Type B pancreatic cell (in vitro differentiated cells): ENCODE results near the gene WNT11. TPM values are rescaled to one million over a fixed set of nuclear protein-coding genes. Genes with fewer than 3 reads are reported as not detected.

Experiments used
- DNase-seq: peaks from one replicate; pipeline ENCODE4 v3.0.0; 2021; ENCODE audit warnings: mixed read lengths; ENCODE audit not compliant: unreplicated experiment; ENCODE audit errors: extremely low spot score
- H3K27ac Mint-ChIP-seq: 2 replicates; pipeline ENCODE4 v1.8.0; 2021; ENCODE audit warnings: mild to moderate bottlenecking, mixed read lengths
- H3K27me3 Mint-ChIP-seq: 2 replicates; pipeline ENCODE4 v1.8.0; 2021; ENCODE audit warnings: mixed read lengths
- H3K36me3 Mint-ChIP-seq: 2 replicates; pipeline ENCODE4 v1.8.0; 2021; ENCODE audit warnings: mixed read lengths
- H3K4me1 Mint-ChIP-seq: one replicate; pipeline ENCODE4 v1.8.0; 2021; ENCODE audit warnings: mixed read lengths; ENCODE audit not compliant: unreplicated experiment
- H3K4me3 Mint-ChIP-seq: 2 replicates; pipeline ENCODE4 v1.8.0; 2021; ENCODE audit warnings: mild to moderate bottlenecking, mixed read lengths
- H3K9me3 Mint-ChIP-seq: 2 replicates; pipeline ENCODE4 v1.8.0; 2021; ENCODE audit warnings: mixed read lengths
- total RNA-seq: library from RNA; stranded (reverse); gene quantifications from 2 replicates; pipeline ENCODE4 v1.2.1, GENCODE V29; 2021; ENCODE audit warnings: low replicate concordance
- TF ChIP-seq, protein P1 (sequence below): fragments of 200-600 bp; sonication (generic); conservative IDR thresholded peaks from 2 replicates; pipeline ENCODE4 v1.5.0; 2021; ENCODE audit warnings: antibody characterized with exemption, mild to moderate bottlenecking

WNT11 gene
- total RNA-seq, 1 donor from 2014 or later = 18.2 TPM

DNA sequence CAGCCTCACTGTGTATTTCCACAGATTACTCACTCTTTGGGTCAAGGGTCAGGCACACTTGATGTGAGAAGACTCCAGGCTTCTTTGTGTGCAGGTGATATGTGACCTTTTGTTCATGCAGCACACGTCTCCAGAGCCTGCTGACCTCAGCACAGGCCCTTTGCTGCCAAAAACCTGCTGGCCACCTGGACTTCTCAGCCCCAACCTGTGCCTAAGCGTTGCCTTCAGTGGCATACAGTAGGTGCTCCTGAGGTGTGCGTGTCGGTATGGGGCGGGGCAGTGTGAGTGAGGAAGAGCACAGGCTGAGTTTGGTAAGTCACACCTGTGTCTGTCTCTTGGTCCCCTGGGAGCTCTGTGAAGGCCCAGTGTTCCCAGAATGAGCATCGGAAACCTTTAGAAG, 58.1 kb downstream of the WNT11 start:
- Mint-ChIP-seq H3K9me3 (no peaks in the 10 kb centered on the region), H3K4me1 (peaks cover 23% of the 10 kb centered on the region), H3K27ac (no peak overlapping the region), H3K4me3 (no peak overlapping the region), H3K36me3 (peaks cover 5% of the 10 kb centered on the region), H3K27me3 (peaks cover 10% of the 10 kb centered on the region)
- DNase-seq = no peak
- TF ChIP-seq, protein P1, sequence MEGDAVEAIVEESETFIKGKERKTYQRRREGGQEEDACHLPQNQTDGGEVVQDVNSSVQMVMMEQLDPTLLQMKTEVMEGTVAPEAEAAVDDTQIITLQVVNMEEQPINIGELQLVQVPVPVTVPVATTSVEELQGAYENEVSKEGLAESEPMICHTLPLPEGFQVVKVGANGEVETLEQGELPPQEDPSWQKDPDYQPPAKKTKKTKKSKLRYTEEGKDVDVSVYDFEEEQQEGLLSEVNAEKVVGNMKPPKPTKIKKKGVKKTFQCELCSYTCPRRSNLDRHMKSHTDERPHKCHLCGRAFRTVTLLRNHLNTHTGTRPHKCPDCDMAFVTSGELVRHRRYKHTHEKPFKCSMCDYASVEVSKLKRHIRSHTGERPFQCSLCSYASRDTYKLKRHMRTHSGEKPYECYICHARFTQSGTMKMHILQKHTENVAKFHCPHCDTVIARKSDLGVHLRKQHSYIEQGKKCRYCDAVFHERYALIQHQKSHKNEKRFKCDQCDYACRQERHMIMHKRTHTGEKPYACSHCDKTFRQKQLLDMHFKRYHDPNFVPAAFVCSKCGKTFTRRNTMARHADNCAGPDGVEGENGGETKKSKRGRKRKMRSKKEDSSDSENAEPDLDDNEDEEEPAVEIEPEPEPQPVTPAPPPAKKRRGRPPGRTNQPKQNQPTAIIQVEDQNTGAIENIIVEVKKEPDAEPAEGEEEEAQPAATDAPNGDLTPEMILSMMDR = no peak

DNA sequence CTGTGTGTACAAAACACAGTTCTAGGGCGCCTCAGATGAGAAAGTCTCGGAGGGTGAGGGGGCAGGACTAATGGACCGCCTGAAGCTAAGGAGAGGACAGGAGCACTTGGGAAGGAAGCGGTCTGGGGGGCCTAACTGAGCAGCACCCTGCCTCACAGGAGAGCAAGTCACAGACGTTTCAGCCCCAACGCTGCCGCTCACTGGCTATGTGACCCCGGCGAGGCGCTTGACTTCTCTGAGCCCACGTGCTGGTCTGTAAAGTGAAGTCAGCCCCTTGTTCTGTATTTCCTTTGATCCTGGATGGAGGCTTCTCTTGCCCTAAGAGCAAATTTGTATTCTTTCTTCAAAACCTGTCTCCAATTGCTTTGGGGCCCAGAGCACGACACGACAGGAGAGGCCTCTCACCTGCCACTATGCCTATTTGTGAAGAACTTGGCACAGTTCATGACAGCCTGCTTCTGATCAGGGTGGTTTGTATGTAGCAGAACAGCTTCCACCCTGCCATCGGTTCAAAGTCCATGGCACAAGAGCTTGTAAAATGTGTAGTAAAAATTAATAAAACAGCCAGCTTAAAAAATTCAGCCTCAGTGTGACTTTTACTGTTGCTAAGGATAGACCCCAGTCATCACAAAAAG, 59.1 kb downstream of the WNT11 start:
- Mint-ChIP-seq H3K9me3 (no peaks in the 10 kb centered on the region), H3K27me3 (peaks cover 9% of the 10 kb centered on the region), H3K4me1 (peaks cover 13% of the 10 kb centered on the region), H3K4me3 (no peak overlapping the region), H3K36me3 (peaks cover 12% of the 10 kb centered on the region), H3K27ac (no peak overlapping the region)
- DNase-seq = no peak
- TF ChIP-seq, protein P1 = no peak

DNA sequence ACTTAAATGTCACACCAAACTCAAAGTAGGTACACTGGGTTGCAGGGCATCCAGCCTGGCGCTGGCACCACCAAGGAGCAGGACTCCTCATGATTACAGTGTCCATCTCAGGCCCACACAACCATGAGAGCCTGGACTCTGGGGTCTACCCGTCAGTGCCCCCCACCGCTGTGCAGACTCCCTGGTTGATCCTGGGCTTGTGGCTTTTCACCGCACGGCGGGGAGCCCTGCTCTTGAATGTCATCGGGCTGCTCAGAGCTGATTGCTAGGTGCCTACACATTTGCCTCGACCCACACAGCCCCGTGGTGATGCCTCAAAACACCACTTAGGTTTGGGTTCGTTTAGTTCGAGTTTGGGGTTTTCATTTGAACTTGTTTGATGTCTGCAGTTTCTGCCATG, 63.0 kb downstream of the WNT11 start:
- no peaks in the 10 kb centered on the region for H3K9me3 Mint-ChIP-seq
- DNase-seq = no peak
- H3K27ac Mint-ChIP-seq = no peak overlapping the region
- TF ChIP-seq, protein P1 = no peak
- peaks cover 23% of the 10 kb centered on the region for H3K36me3 Mint-ChIP-seq
- peaks cover 10% of the 10 kb centered on the region for H3K4me1 Mint-ChIP-seq
- H3K4me3 Mint-ChIP-seq = no peak overlapping the region
- no peaks in the 10 kb centered on the region for H3K27me3 Mint-ChIP-seq

DNA sequence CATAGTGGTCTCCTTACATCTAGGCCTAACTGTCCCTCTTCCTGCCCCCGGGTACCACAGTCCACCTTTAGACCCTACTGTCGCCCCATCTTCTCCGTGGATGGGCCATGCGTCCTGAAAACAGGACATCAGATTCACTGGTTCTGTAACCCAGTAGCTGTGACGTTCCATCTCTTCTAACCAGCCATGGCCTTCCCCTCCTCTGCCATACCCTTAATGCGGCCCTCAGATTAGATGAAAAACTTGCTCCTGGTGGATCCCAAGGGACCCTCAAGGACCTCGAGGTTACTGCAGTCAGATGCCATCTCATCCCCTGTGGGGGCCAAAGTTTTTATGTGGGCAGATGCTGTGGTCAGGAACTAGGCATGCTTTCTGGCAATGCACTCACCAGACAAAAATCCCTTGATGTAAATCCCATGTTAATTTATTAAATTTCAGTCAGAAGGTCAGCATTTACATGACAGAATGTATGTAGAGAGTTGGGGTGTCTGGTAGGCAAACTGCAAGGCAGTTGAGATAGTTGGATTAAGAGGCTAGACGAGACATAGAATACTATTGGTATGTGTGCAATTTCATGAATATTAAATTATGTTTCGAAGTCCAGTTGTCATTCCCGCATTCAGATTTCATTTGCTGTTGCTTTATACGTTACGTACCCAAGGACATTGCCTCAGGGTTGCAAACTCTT, 64.3 kb downstream of the WNT11 start:
- no peak for DNase-seq
- Mint-ChIP-seq H3K4me1 (peaks cover 10% of the 10 kb centered on the region), H3K27me3 (no peaks in the 10 kb centered on the region), H3K27ac (no peak overlapping the region), H3K36me3 (peaks cover 23% of the 10 kb centered on the region), H3K9me3 (no peaks in the 10 kb centered on the region), H3K4me3 (no peak overlapping the region)
- TF ChIP-seq, protein P1 = no peak

DNA sequence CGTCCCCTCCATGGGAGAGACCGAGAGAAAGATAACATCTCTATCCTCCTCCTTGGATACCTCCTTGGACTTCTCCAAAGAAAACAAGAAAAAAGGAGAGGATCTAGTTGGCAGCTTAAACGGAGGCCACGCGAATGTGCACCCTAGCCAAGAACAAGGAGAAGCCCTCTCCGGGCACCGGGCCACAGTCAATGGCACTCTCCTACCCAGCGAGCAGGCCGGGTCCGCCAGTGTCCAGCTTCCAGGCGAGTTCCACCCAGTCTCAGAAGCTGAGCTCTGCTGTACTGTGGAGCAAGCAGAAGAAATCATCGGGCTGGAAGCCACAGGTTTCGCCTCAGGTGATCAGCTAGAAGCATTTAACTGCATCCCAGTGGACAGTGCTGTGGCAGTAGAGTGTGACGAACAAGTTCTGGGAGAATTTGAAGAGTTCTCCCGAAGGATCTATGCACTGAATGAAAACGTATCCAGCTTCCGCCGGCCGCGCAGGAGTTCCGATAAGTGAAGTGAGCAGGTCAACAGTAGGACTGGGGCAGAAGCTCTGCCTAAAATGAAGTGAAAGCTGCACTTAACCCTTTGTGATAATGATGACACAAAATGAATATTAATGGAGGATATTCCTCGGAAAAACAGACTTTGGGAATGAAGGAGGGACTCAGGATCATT, 65.3 kb downstream of the WNT11 start:
- Mint-ChIP-seq H3K4me1 (peaks cover 10% of the 10 kb centered on the region), H3K27ac (no peak overlapping the region), H3K36me3 (peaks cover 23% of the 10 kb centered on the region), H3K27me3 (no peaks in the 10 kb centered on the region), H3K4me3 (no peak overlapping the region), H3K9me3 (no peaks in the 10 kb centered on the region)
- TF ChIP-seq, protein P1 = no peak
- no peak for DNase-seq
